Forelimb muscle (tissue), 1 donor: ENCODE data around the gene TCF7L2. TPM values are rescaled to one million over a fixed set of nuclear protein-coding genes. Genes with fewer than 3 reads are reported as not detected.

ENCODE experiments used
- DNase-seq: peaks from one replicate; pipeline ENCODE4 v3.0.0-alpha.2; 2013; ENCODE audit warnings: low read depth
- polyA plus RNA-seq: library from polyadenylated mRNA; unstranded; fragments of 120-200 nt; gene quantifications from one replicate; pipeline ENCODE4 v1.2.1, GENCODE V29; 2013; ENCODE audit not compliant: insufficient read length

The TCF7L2 gene
- polyA plus RNA-seq, 1 donor, result 47.5 TPM

- no peak for DNase-seq
Measured at GRCh38 chr10:112964482-112964881, 14.4 kb downstream of the TCF7L2 start.

- no peak for DNase-seq
Measured at GRCh38 chr10:112966194-112966855, 16.3 kb downstream of the TCF7L2 start.

GRCh38 chr10:112967200-112967599, 17.2 kb downstream of the TCF7L2 start:
- DNase-seq, result no peak

GRCh38 chr10:112969131-112969530, 19.1 kb downstream of the TCF7L2 start:
- no peak for DNase-seq

- DNase-seq, result no peak
Measured at GRCh38 chr10:112969542-112969941, 19.5 kb downstream of the TCF7L2 start.

- DNase-seq, result no peak
Measured at GRCh38 chr10:112970021-112970420, 20.0 kb downstream of the TCF7L2 start.

GRCh38 chr10:112972606-112973005, 22.6 kb downstream of the TCF7L2 start:
- DNase-seq, result no peak

- DNase-seq, result no peak
Measured at GRCh38 chr10:112973046-112973445, 23.0 kb downstream of the TCF7L2 start.

- no peak for DNase-seq
Measured at GRCh38 chr10:112973805-112974204, 23.8 kb downstream of the TCF7L2 start.

GRCh38 chr10:112977426-112977898, 27.4 kb downstream of the TCF7L2 start:
- DNase-seq, result no peak

- DNase-seq, result no peak
Measured at GRCh38 chr10:112979927-112980326, 29.9 kb downstream of the TCF7L2 start.

GRCh38 chr10:112980937-112981336, 30.9 kb downstream of the TCF7L2 start:
- DNase-seq, result no peak

GRCh38 chr10:112981553-112981952, 31.5 kb downstream of the TCF7L2 start:
- DNase-seq, result no peak

GRCh38 chr10:112983444-112984056, 33.5 kb downstream of the TCF7L2 start:
- DNase-seq, result no peak

- DNase-seq, result no peak
Measured at GRCh38 chr10:112984756-112985155, 34.7 kb downstream of the TCF7L2 start.

- DNase-seq, result no peak
Measured at GRCh38 chr10:112985690-112986543, 35.9 kb downstream of the TCF7L2 start.

GRCh38 chr10:112986544-112987190, 36.6 kb downstream of the TCF7L2 start:
- no peak for DNase-seq

GRCh38 chr10:112988839-112989406, 38.9 kb downstream of the TCF7L2 start:
- no peak for DNase-seq

- DNase-seq, result no peak
Measured at GRCh38 chr10:112989826-112990225, 39.8 kb downstream of the TCF7L2 start.

GRCh38 chr10:112990271-112990670, 40.2 kb downstream of the TCF7L2 start:
- DNase-seq, result no peak

- no peak for DNase-seq
Measured at GRCh38 chr10:112991888-112992491, 41.9 kb downstream of the TCF7L2 start.
